GM15510 (cell line): Measurements from ENCODE around the gene ADTRP.

Experiments
- POLR2A ChIP-seq: IDR thresholded peaks from 3 replicates; pipeline ENCODE4 v1.6.1; 2011; ENCODE audit warnings: borderline replicate concordance; ENCODE audit not compliant: insufficient read length; ENCODE audit errors: extremely low read depth

The ADTRP gene

DNA sequence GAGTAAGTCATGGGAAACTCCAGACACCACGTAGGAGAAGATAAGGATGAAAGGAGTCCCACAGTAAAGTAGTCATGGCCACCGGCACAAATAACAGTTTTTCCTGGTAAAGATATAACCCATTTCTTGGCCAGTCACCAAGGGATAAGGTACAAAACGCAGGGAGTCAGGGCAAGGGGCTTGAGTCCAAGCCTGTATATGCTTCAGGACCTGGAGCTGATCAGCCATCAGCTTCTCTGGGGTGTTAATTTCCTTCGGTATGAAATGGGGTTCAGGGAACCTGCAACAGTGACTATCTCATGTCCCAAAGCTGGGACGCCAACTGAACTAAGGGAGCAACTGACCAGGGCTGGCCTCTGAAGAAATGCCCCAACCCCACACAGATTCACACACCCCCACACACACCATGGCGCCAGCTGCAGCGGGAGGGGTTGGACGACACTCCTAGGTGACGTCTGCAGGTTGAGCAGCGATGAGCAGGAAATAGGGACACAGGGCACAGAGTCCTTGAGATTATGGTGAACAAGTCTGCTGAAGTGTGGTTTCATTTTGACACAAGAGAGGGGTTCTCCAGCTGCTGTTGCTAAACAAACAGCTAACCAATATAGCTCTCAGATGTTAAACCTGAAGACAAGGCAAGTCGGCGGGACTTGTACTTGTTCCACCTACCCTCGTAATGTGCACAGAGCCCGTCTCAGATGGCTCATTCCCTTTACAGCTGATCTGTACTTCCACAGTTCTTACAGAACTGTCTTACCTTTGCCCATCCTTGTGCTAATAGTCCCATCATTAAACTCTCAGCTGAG, 7.4 kb upstream of the ADTRP start:
- TF ChIP-seq POLR2A = peak; percentile 26

DNA sequence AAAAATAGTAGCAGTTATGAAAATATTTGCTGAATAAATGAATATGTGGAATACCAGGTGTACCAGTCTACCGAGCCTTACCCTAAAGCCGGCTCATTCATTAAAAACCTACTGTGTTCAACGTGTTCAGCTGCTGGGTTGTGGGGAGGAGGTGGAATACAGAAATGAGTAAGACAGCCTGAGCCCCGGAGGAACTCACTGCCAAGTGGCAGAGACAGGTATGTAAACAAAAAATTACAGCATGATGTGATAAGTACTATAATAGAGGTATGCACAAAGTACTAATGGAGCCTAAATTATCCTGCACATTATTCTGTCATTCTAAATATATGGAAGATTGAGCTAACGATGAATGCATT, 6.8 kb upstream of the ADTRP start:
- no peak for TF ChIP-seq POLR2A

DNA sequence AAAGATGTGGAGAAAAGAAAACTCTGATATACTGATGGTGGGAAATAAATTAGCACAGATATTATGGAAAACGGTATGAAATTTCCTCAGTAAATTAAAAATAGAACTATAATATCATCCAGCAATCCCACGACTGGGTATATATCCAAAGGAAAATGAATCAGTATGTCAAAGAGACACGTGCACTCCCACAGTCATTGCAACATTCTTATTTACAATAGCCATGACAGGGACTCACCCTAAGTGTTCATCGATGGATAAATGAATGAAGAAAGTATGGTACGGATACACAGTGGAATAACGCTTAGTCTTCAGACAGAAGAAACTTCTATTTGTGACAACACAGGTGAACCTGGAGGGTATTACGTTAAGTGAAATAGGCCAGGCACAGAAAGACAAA, 5.7 kb upstream of the ADTRP start:
- TF ChIP-seq POLR2A = no peak

DNA sequence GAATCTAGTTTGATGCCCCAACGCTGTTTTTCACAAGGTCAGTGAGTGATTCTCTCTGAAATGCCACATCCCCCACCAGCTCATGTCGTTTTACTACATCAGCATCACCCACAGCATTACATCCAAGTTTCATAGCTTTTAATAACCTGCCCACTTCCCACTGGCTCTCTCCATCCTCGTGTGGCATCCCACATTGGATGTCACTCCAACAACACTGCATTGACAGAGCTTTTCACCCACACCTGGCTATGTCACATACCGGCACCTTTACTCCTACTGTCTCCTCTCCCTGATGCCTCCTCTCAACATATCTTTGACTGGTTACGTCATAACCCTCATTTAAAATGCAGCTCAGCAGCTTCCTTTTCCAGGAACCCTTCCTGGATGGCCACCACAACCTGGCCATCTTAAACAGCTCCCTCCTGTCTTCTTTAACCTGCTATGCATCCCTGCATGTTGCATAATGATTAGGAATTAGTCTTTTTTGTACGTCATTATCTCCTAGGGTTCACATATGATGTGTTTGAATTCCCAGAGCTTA, 5.0 kb upstream of the ADTRP start:
- TF ChIP-seq POLR2A = no peak

DNA sequence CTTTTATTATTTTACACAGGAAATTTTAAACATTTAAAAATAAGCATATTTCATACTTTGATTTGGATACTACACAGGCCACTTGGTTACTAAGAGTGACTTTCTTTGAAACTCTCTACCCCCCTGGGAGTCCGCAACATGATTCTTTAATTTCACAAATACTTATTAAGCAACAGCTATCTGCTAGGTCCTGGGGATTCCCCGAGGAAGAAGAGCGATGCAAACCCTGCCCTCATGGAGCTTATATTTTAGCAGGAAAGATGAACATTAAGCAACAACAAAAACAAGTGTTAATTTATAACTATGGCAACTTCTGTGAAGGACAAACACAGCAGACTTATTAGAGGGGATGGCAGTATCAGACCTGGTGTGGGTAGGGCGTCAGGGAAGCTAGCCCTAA, 3.9 kb upstream of the ADTRP start:
- TF ChIP-seq POLR2A = no peak

DNA sequence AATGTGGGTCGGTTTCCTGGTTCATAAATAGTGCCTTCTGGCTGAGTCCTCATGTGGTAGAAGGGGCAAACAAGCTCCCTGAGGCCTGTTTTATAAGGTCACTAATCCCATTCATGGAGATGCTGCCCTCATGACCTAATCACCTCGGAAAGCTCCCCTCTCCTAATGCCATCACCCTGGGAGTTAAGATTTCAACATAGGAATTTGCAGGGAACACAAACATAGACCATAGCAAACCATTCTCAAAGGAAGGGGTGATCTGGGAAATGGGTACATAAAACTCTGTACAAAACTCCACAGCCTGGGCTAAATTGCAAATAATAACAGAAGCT, 1.5 kb upstream of the ADTRP start:
- TF ChIP-seq POLR2A = no peak

DNA sequence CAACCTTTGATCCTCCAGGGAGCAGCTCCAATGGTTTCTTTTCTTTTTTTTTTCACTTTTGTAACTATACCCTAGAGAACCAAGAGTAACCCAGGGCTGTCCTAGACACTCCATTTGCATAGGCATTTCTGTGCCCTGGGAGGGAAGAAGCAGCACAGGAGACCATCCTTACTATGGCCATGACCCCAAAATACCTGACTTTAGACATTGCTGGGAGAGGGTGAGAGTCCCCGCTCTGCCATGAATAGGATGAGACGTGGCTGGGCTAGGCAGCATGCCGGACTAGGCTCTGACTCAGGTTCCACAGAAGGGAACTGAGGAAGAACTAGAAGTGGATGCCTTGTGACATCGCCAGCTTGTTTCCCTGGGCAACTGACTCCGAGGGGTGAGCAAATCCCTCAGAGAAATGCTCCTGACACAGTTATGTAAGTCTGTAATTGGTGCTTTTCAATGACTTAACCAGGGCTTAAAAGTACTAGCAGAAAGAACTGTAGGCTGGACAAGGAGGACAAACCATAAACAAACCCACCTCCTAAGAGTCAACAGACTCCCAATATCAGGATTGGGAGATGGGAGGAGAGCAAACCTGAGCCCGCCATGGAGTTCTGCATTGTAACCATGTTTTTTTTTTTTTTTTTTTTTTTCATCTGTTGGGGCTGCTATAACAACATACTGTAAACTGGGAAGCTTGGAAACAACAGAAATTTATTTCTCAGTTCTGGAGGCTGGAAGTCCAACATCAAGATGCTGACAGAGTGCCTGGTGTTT, 910 bp upstream of the ADTRP start:
- TF ChIP-seq POLR2A = no peak

DNA sequence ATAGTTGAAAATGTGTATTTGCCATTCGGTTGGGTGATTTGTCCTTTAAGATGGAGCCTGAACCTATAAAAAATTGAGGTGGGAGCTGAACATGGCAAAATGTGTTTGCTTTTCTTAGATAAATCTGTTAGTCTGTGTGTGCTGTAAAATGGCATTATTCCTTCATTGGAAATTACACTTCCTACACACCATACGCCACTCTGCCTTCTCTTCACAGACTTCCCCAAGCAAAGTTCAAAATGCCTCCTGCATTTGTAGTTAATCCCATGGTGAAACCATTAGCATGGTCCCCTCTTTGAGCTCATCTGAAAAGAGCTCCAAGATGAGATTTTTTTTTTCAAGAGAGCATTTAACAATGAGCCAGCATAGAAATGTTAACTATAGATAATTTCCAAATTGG, 567 bp downstream of the ADTRP start:
- no peak for TF ChIP-seq POLR2A

DNA sequence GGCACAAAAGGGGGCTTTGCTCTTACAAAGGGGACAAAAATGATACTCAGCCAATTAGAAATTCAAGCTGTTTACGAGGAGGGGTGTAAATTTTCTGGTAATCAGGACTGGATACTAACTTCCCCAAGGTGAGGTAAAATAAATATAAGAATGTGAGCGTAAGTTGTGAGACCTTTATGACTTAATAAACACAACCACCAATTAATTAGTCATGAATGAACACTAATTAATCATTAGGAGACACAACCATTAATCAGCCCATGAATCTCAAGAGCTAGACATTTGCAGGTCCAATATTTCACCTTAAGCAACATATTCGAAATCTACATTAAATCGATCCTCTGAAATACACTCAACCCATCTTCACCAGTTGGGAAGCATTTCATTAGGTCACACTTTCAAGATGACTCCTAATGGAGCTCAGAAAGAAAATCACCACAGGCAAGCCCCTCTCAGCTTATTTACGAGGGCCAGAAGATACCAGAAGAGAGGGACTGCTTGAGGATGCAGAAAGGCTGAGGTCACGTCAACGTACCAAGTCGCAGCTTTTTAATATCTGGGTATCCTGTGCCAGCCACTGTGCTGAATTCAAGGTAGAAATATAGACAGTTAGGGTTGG, 2.7 kb downstream of the ADTRP start:
- no peak for TF ChIP-seq POLR2A

DNA sequence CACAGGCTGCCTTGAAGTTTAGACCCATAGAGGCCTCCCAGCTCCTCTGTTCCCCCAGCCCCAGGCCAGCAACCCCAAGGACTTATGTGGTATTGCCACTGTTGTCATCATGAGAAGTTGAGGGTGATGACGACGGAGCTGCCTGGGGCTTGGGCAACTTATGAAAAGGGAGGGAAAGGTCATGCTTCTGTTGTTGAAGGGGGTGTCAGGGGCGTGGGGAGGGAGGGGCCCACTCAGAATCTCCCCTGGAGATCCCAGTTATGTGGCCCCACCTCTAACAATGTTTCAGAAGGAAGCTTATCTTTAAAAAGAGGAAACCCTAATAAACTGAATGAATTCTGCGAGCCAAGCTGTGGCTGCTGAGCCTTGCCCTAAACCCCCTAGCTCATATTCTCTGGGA, 4.2 kb downstream of the ADTRP start:
- no peak for TF ChIP-seq POLR2A

DNA sequence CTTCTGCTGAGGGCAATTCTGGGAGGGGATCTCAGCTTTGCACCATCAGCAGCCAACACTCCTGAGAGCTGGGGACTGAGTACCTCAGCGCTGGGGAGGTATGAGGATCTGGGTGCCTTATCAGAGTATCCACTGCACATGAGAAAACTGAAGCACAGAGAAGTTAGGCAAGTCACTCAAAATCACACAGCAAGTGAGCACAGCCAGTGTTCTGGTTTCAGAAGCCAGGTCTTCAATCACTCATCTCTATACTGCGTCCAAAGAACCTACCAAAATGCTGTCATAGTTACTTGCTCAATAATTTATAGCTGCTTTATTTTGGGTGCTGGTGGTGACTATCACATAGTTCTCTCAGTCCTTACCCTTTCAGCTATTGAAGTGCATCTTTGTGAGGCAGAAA, 5.0 kb downstream of the ADTRP start:
- TF ChIP-seq POLR2A = no peak

DNA sequence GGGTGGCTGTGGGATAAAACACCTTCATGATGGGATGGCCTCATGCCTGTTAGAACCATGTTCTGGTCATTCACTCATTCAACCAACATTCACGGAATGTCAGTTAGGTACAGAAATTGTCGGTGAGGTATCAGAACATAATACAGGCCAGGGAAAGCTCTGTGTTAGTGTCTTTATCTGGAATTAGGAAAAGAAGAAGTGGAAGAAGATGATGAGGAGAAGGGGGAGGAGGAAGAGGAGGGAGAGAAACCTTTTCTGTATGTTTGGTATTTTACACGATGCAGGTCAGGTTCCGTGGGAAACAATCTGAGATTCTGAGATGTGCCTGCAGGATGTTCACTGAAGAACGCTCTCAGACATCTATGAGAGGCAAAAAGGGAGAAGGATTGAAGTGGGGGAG, 5.6 kb downstream of the ADTRP start:
- TF ChIP-seq POLR2A = no peak

DNA sequence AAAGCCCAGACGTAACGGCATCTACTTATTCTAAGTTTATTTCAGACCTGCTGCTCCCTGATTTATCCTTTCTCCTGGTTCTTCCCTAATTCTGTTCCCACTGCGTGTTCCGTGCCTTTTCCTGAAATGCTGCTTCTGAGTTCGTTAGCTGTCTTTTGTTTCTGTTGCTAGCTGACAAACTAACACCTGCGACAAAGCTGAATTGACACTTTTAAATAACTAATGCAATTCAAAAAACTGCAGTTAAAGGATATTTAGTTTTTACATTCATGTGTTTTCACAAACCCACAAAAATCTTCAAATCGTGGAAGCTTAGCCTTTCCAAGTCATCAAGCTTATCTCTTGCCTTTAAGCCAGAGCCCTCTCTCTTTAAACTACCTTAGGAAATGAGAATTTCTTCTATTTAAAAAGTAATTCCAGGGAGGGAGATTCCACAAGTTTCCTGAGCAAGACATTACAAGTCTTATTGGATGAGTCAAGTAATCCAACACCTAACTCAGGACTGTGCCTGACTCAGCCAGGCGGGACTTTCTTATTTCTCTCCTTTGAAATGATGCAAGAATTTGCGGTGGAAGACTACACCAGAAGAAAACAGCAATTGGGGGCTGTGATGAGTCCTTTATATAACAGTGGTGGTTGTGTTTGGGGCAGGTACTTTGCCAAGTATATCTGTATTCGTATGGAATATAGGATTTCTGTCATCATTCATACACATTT, 6.3 kb downstream of the ADTRP start:
- no peak for TF ChIP-seq POLR2A

DNA sequence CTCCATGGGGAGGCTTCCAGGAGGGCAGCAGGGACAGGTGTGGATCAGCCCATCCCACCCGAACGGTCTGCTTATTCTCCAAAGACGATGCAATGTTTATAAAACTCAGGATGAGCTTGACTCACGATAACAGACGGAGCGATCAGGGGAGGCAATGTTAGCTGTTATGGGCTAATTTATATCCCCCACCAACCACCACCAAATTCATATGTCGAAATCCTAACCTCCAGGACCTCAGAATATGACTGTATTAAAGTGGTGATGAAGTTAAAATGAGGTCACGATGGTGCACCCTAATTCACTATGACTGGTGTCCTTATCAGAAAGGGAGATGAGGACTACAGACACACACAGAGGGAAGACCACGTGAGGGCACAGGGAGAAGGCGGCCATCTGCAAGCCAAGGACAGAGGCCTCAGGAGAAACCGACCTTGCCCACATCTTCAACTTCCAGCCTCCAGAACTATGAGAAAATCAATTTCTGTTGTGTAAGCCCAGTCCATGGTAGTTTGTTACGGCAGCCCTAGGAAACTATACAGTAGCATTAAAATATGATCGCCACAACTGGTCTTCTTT, 7.0 kb downstream of the ADTRP start:
- no peak for TF ChIP-seq POLR2A

DNA sequence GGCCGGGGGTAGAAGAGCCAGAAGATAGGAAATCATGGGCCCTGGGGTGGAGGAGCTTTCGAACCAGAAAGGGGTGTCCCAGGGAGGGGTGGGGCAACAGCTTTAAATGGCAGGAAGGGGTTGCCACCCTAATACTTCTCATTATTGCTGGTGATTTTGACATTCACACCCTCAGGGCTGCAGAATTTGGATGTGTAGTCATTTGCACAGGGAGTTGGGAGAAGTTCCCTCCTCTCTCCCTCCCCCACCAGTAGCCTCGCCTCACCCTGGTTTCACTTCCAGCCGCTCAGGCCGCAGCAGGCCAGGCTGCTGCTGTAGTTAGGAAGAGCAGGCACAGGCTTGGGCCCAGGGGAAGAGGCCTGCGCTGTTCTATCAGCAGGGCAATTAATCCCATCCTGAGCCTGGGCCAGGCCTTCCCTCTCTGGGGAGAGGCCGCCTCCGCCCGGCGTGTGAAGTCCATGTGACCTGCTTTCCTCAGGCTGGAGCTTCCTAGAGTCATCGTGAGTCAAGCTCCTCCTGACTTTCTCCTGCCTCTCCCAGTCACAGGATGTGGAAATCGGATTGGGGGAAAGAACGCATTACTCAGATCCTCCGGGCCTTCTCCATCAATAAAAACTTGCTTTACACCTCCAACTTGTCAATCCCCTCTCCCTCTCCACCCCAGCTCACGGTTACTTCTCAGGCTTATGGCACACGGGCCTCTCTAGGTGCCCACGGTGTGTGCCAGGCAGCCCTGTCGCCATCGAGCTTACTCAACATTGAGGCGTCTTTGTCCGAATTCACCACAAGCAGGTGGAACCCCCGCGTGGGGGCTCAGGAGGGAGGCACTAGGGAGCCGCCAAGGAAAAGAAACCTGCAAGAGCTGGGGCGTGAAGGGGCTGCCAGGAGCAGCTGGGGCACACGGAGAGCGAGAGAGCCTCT, 7.8 kb downstream of the ADTRP start:
- no peak for TF ChIP-seq POLR2A
